MM.1S (cell line): Measurements from ENCODE around the gene ENC1.

Experiments used
- DNase-seq: peaks from one replicate; pipeline ENCODE4 v3.0.0-alpha.2; 2015
- H2AFZ ChIP-seq: fragments of 300-600 bp; sonication (generic); 2 replicates; pipeline ENCODE4 v1.6.0; 2016; ENCODE audit warnings: antibody characterized with exemption, low read length
- H3F3A ChIP-seq: fragments of 300-600 bp; sonication (generic); 2 replicates; pipeline ENCODE4 v1.6.1; 2016; ENCODE audit warnings: mild to moderate bottlenecking, antibody characterized with exemption, low read length, moderate library complexity, mixed read lengths; ENCODE audit not compliant: insufficient read depth
- H3K27ac ChIP-seq: fragments of 300-600 bp; sonication (generic); 2 replicates; pipeline ENCODE4 v1.5.1; 2016; ENCODE audit warnings: mild to moderate bottlenecking, low read length
- H3K27me3 ChIP-seq: fragments of 300-600 bp; sonication (generic); replicated peaks from 2 replicates; pipeline ENCODE4 v1.6.0; 2016; ENCODE audit warnings: low read length; ENCODE audit not compliant: insufficient read depth
- H3K36me3 ChIP-seq: fragments of 300-600 bp; sonication (generic); replicated peaks from 2 replicates; pipeline ENCODE4 v1.6.1; 2016; ENCODE audit warnings: mild to moderate bottlenecking, low read length, mixed read lengths; ENCODE audit not compliant: insufficient read depth
- H3K4me1 ChIP-seq: fragments of 300-600 bp; sonication (generic); 2 replicates; pipeline ENCODE4 v1.6.1; 2016; ENCODE audit warnings: low read length, mixed read lengths
- H3K4me2 ChIP-seq: fragments of 300-600 bp; sonication (generic); 2 replicates; pipeline ENCODE4 v1.6.0; 2016; ENCODE audit warnings: low read depth, low read length
- H3K4me3 ChIP-seq: fragments of 300-600 bp; sonication (generic); 2 replicates; pipeline ENCODE4 v1.5.1; 2016; ENCODE audit warnings: low read length, mixed read lengths
- H3K79me2 ChIP-seq: fragments of 300-600 bp; sonication (generic); 2 replicates; pipeline ENCODE4 v1.6.1; 2016; ENCODE audit warnings: mixed run types, low read length, mixed read lengths
- H3K9ac ChIP-seq: fragments of 300-600 bp; sonication (generic); 2 replicates; pipeline ENCODE4 v1.6.1; 2016; ENCODE audit warnings: low read length, mixed read lengths
- H3K9me2 ChIP-seq: fragments of 300-600 bp; sonication (generic); replicated peaks from 2 replicates; pipeline ENCODE4 v1.6.1; 2016; ENCODE audit warnings: mild to moderate bottlenecking, low read length, mixed read lengths; ENCODE audit not compliant: insufficient read depth
- H3K9me3 ChIP-seq: fragments of 300-600 bp; sonication (generic); replicated peaks from 2 replicates; pipeline ENCODE4 v1.6.1; 2016; ENCODE audit warnings: mild to moderate bottlenecking, low read length, mixed read lengths; ENCODE audit not compliant: insufficient read depth
- H4K20me1 ChIP-seq: fragments of 300-600 bp; sonication (generic); 2 replicates; pipeline ENCODE4 v1.6.1; 2016; ENCODE audit warnings: mild to moderate bottlenecking, low read length, moderate library complexity, mixed read lengths; ENCODE audit not compliant: insufficient read depth
- EZH2 ChIP-seq: fragments of 300-600 bp; sonication (generic); optimal IDR thresholded peaks from 2 replicates; pipeline ENCODE3; 2017; ENCODE audit warnings: low read depth, mild to moderate bottlenecking, antibody characterized with exemption, low read length, mixed read lengths
- EZH2phosphoT487 ChIP-seq: fragments of 300-600 bp; sonication (generic); IDR thresholded peaks from 2 replicates; pipeline ENCODE4 v1.6.1; 2018; ENCODE audit warnings: antibody characterized with exemption, low read length
- TF ChIP-seq, protein P1 (sequence below): fragments of 300-600 bp; sonication (generic); IDR thresholded peaks from 2 replicates; pipeline ENCODE4 v1.5.1; 2016; ENCODE audit warnings: antibody characterized with exemption, low read length, mixed read lengths

The ENC1 gene

DNA sequence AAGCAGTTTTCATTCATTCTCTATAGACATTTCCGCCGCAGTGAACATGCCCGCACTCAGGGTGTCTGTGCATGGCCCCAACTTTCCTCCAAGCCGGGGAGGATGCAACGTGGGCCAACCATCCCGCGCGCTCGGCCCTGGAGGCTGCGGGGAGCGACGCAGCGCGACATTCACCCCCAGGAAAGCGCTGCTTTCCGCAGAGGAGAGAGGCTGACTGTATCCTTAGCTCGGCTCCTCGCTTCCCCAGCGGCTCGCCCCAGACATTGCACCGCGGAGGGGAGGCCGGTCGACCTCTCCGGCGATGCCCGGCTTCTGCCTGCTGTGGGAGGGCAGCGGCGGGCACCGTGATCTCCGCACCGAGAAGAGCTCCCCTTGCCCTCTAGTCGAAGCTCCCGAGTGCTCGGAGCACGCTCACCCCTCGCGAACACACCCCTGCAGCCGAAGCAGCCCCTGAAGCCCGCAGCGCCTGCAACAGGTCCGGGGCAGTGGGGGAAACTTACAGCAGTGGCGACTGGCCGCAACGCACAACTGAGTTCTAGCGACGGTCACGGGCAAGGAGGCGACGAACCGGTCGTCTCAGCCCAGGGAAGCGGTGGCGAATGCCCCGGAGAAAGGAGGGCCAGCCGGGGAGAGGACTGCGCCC lies 600 bp downstream of the ENC1 start:
- Histone ChIP-seq H3K4me1 (peaks cover 14% of the 10 kb centered on the region), H3K27me3 (no peaks in the 10 kb centered on the region), H3K79me2 (peaks cover 39% of the 10 kb centered on the region), H2AFZ (peak overlapping the region; percentile 80), H4K20me1 (no peaks in the 10 kb centered on the region), H3K4me3 (peak overlapping the region; percentile 79), H3K9me3 (no peaks in the 10 kb centered on the region), H3K9ac (peak overlapping the region; percentile 55; the same call in 1 of the 2 replicates), H3K36me3 (no peaks in the 10 kb centered on the region), H3F3A (peaks cover 22% of the 10 kb centered on the region), H3K27ac (peak overlapping the region; percentile 46; the same call in 1 of the 2 replicates), H3K4me2 (peak overlapping the region; percentile 99), H3K9me2 (no peaks in the 10 kb centered on the region)
- peak; percentile 60 for DNase-seq
- no peak for TF ChIP-seq EZH2phosphoT487
- no peak for TF ChIP-seq EZH2
- TF ChIP-seq, protein P1, sequence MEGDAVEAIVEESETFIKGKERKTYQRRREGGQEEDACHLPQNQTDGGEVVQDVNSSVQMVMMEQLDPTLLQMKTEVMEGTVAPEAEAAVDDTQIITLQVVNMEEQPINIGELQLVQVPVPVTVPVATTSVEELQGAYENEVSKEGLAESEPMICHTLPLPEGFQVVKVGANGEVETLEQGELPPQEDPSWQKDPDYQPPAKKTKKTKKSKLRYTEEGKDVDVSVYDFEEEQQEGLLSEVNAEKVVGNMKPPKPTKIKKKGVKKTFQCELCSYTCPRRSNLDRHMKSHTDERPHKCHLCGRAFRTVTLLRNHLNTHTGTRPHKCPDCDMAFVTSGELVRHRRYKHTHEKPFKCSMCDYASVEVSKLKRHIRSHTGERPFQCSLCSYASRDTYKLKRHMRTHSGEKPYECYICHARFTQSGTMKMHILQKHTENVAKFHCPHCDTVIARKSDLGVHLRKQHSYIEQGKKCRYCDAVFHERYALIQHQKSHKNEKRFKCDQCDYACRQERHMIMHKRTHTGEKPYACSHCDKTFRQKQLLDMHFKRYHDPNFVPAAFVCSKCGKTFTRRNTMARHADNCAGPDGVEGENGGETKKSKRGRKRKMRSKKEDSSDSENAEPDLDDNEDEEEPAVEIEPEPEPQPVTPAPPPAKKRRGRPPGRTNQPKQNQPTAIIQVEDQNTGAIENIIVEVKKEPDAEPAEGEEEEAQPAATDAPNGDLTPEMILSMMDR, result no peak; the same call in 1 of the 2 replicates

DNA sequence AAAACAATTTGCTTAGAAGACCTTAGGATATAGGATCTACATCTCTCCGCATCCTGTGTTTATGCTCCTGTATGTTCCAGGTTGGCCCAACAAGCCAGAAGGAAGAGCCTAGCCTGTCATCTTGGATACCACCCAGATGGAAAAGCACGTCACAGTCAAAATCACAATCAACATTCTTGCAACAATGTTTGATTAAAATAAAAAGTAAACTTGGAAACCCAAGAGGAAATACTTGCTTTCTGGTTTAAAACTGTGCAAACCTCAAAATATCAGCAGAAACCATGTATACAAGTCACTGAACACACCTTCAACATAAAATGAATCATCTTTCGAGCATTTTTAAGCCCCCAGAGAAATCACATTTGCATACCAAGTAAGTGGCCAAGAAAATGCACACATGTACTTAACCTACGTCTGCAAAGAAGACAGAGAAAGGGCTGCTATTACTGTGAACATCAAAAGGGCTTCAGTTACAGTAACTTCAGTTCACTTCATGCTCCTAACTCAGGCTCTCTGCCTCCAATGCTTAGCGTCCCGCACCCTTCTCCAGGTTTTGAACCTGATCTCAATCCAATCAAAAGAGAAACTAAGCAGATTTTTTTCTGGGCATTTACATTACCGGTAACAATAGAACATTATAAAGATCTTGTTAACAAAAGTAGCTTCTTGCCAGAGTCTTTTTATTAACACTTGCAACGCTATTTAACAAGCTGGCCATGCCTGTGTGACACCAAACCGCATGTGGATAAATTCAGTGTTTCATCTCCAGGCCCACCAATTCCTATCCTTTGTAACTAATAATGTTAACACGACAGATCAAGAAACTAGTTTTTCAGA lies 1.3 kb downstream of the ENC1 start:
- Histone ChIP-seq H3K4me1 (peaks cover 14% of the 10 kb centered on the region), H3K27ac (peak overlapping the region; percentile 46; the same call in 1 of the 2 replicates), H3F3A (peaks cover 22% of the 10 kb centered on the region), H3K4me3 (peak overlapping the region; percentile 79), H4K20me1 (no peaks in the 10 kb centered on the region), H3K27me3 (no peaks in the 10 kb centered on the region), H3K9ac (peak overlapping the region; percentile 55; the same call in 1 of the 2 replicates), H3K79me2 (peaks cover 39% of the 10 kb centered on the region), H3K4me2 (peak overlapping the region; percentile 99), H2AFZ (peak overlapping the region; percentile 80), H3K9me2 (no peaks in the 10 kb centered on the region), H3K36me3 (no peaks in the 10 kb centered on the region), H3K9me3 (no peaks in the 10 kb centered on the region)
- TF ChIP-seq, protein P1, result no peak
- TF ChIP-seq EZH2phosphoT487 (no peak), EZH2 (no peak)
- peak; percentile 46 for DNase-seq

DNA sequence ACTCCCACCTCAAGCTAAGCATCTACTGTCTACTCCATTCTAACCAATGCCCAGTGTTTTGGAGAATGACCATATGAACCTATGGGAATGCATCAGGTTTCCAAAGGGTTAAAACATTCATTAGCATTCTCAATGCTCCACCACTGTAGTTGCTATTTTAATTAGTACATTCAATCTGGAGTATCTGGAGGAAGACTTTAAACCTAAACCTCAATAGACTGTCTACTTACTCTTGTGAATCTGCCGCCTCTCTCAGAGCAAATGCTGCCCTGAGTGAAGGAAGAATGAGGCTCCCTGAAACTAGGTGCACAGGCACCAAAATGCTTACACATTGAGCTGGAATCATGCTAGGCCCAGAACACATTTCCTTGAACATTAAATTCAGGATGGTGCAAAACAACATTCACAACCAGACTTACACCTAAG lies 2.0 kb downstream of the ENC1 start:
- 0 out of 2 replicates have a peak overlapping the region, but pooled peaks have one; percentile 55 for H3K9ac ChIP-seq
- no peak overlapping the region for H3K27ac ChIP-seq
- peaks cover 22% of the 10 kb centered on the region for H3F3A ChIP-seq
- peaks cover 39% of the 10 kb centered on the region for H3K79me2 ChIP-seq
- TF ChIP-seq, protein P1, result no peak
- TF ChIP-seq EZH2, result no peak
- TF ChIP-seq EZH2phosphoT487, result no peak
- no peak overlapping the region for H2AFZ ChIP-seq
- peak overlapping the region; percentile 79; the same call in 1 of the 2 replicates for H3K4me3 ChIP-seq
- DNase-seq, result no peak
- peaks cover 14% of the 10 kb centered on the region for H3K4me1 ChIP-seq
- H3K27me3 ChIP-seq, result no peaks in the 10 kb centered on the region
- no peaks in the 10 kb centered on the region for H3K36me3 ChIP-seq
- peak overlapping the region; percentile 99 for H3K4me2 ChIP-seq
- no peaks in the 10 kb centered on the region for H3K9me2 ChIP-seq
- H4K20me1 ChIP-seq, result no peaks in the 10 kb centered on the region
- no peaks in the 10 kb centered on the region for H3K9me3 ChIP-seq
